HG03460 (cell line): ENCODE measurements around the gene RUNX1.

Experiments used
- ATAC-seq: cut with Tn5 transposase; IDR thresholded peaks from one replicate; pipeline ENCODE4 v1.9.1; 2021; ENCODE audit not compliant: unreplicated experiment

RUNX1 gene

GRCh38 chr21:34768326-34768725, 280.8 kb downstream of the RUNX1 start:
- ATAC-seq = no peak

GRCh38 chr21:34766862-34767261, 282.2 kb downstream of the RUNX1 start:
- ATAC-seq = no peak

GRCh38 chr21:34765619-34766018, 283.5 kb downstream of the RUNX1 start:
- ATAC-seq = no peak

- ATAC-seq = no peak
These were observed 284.3 kb downstream of the RUNX1 start for GRCh38 chr21:34764715-34765284.

GRCh38 chr21:34762786-34763185, 286.3 kb downstream of the RUNX1 start:
- ATAC-seq = no peak

GRCh38 chr21:34761758-34762330, 287.3 kb downstream of the RUNX1 start:
- ATAC-seq = no peak

GRCh38 chr21:34754690-34755647, 294.1 kb downstream of the RUNX1 start:
- ATAC-seq = no peak

GRCh38 chr21:34748862-34749261, 300.2 kb downstream of the RUNX1 start:
- no peak for ATAC-seq

- ATAC-seq = peak; percentile 76
These were observed 303.4 kb downstream of the RUNX1 start for GRCh38 chr21:34745557-34746255.

GRCh38 chr21:34744801-34745200, 304.3 kb downstream of the RUNX1 start:
- no peak for ATAC-seq

- ATAC-seq = no peak
These were observed 305.3 kb downstream of the RUNX1 start for GRCh38 chr21:34743831-34744230.

- ATAC-seq = no peak
These were observed 305.8 kb downstream of the RUNX1 start for GRCh38 chr21:34743285-34743684.

- no peak for ATAC-seq
These were observed 308.9 kb downstream of the RUNX1 start for GRCh38 chr21:34740198-34740597.
